Type B pancreatic cell (in vitro differentiated cells): ENCODE results near the gene IL18R1. TPM values are rescaled to one million over a fixed set of nuclear protein-coding genes. Genes with fewer than 3 reads are reported as not detected.

Experiments used
- DNase-seq: peaks from one replicate; pipeline ENCODE4 v3.0.0; 2021; ENCODE audit warnings: mixed read lengths; ENCODE audit not compliant: unreplicated experiment; ENCODE audit errors: extremely low spot score
- H3K27ac Mint-ChIP-seq: 2 replicates; pipeline ENCODE4 v1.8.0; 2021; ENCODE audit warnings: mild to moderate bottlenecking, mixed read lengths
- H3K27me3 Mint-ChIP-seq: 2 replicates; pipeline ENCODE4 v1.8.0; 2021; ENCODE audit warnings: mixed read lengths
- H3K36me3 Mint-ChIP-seq: 2 replicates; pipeline ENCODE4 v1.8.0; 2021; ENCODE audit warnings: mixed read lengths
- H3K4me1 Mint-ChIP-seq: one replicate; pipeline ENCODE4 v1.8.0; 2021; ENCODE audit warnings: mixed read lengths; ENCODE audit not compliant: unreplicated experiment
- H3K4me3 Mint-ChIP-seq: 2 replicates; pipeline ENCODE4 v1.8.0; 2021; ENCODE audit warnings: mild to moderate bottlenecking, mixed read lengths
- H3K9me3 Mint-ChIP-seq: 2 replicates; pipeline ENCODE4 v1.8.0; 2021; ENCODE audit warnings: mixed read lengths
- CTCF ChIP-seq: fragments of 200-600 bp; sonication (generic); conservative IDR thresholded peaks from 2 replicates; pipeline ENCODE4 v1.5.0; 2021; ENCODE audit warnings: antibody characterized with exemption, mild to moderate bottlenecking
- total RNA-seq: library from RNA; stranded (reverse); gene quantifications from 2 replicates; pipeline ENCODE4 v1.2.1, GENCODE V29; 2021; ENCODE audit warnings: low replicate concordance

Gene IL18R1
- total RNA-seq, 1 donor from 2014 or later: 5.8 TPM

- H3K4me3 Mint-ChIP-seq: no peak overlapping the region
- no peak overlapping the region for H3K27ac Mint-ChIP-seq
- H3K27me3 Mint-ChIP-seq: peaks cover 6% of the 10 kb centered on the region
- H3K9me3 Mint-ChIP-seq: no peaks in the 10 kb centered on the region
- no peaks in the 10 kb centered on the region for H3K4me1 Mint-ChIP-seq
- no peaks in the 10 kb centered on the region for H3K36me3 Mint-ChIP-seq
- no peak for TF ChIP-seq CTCF
- no peak for DNase-seq
Measured at GRCh38 chr2:102401456-102401855, 45.9 kb downstream of the IL18R1 start.

DNA sequence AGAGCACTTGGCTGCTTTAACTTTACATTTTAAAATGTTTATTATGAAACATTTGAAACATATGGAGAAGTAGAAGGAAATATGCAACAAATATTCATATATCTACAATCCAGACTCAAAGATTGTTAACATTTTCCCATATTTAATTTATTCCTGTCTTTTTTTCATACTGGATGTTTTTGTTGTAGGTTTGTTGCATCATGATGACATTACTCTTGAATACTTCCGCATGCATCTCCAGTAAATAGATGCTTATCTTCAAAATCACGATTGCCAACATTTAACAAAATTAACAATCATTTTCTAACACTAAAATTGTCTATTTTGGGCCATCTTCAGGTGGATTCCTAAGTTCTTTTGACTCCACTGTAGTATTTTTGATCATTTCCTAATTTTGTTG is 46.3 kb downstream of the IL18R1 start:
- H3K27ac Mint-ChIP-seq: no peak overlapping the region
- H3K9me3 Mint-ChIP-seq: no peaks in the 10 kb centered on the region
- H3K27me3 Mint-ChIP-seq: peaks cover 6% of the 10 kb centered on the region
- H3K36me3 Mint-ChIP-seq: no peaks in the 10 kb centered on the region
- no peak for TF ChIP-seq CTCF
- no peaks in the 10 kb centered on the region for H3K4me1 Mint-ChIP-seq
- no peak overlapping the region for H3K4me3 Mint-ChIP-seq
- no peak for DNase-seq

GRCh38 chr2:102410952-102411351 is 55.4 kb downstream of the IL18R1 start:
- Mint-ChIP-seq H3K4me3 (no peak overlapping the region), H3K4me1 (no peaks in the 10 kb centered on the region), H3K9me3 (no peaks in the 10 kb centered on the region), H3K36me3 (no peaks in the 10 kb centered on the region), H3K27ac (no peak overlapping the region), H3K27me3 (no peaks in the 10 kb centered on the region)
- TF ChIP-seq CTCF: no peak
- DNase-seq: no peak

DNA sequence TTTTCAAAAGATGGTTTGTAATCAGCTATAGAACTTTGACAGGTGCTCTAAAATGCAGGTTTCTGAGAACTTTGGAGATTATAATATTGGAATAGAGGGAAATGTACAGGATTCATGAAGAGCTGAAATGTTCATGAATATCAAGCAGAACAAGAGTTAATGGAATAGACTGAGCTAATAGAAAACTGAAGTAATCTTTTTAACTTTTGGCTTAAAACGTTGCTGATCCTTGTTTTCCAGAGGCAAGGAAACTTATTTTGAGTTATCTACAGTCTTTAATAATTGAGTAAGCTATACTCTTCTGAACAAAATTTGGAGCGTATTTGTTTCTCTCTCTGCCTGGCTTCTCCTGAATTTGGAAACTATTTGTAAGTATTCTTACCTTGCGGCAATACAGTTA is 56.6 kb downstream of the IL18R1 start:
- no peaks in the 10 kb centered on the region for H3K9me3 Mint-ChIP-seq
- H3K4me1 Mint-ChIP-seq: no peaks in the 10 kb centered on the region
- H3K27ac Mint-ChIP-seq: no peak overlapping the region
- H3K36me3 Mint-ChIP-seq: no peaks in the 10 kb centered on the region
- no peak for DNase-seq
- H3K27me3 Mint-ChIP-seq: peaks cover under 1% of the 10 kb centered on the region
- H3K4me3 Mint-ChIP-seq: no peak overlapping the region
- no peak for TF ChIP-seq CTCF

DNA sequence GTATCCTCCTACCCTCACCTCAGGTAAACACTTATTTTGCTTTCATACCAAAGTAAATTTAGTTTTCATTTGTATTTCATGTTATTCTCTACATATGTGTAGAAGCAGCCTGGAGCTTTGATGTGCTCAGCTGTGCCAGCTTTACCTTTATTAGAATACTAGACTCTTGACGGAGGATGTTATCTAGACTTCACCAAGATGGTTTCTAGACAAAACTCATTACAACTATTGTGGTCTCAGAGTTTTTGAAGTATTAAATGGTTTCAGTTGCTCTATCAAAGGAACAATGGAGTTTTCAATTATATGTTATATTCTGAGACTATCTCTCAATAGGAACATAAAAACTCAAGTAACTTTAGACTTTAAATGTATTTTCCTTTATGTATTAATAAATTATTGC is 62.4 kb downstream of the IL18R1 start:
- no peak for DNase-seq
- Mint-ChIP-seq H3K9me3 (no peaks in the 10 kb centered on the region), H3K27ac (no peak overlapping the region), H3K4me3 (no peak overlapping the region), H3K27me3 (peaks cover 30% of the 10 kb centered on the region), H3K4me1 (no peaks in the 10 kb centered on the region), H3K36me3 (no peaks in the 10 kb centered on the region)
- no peak for TF ChIP-seq CTCF

- no peak overlapping the region for H3K27ac Mint-ChIP-seq
- H3K9me3 Mint-ChIP-seq: no peaks in the 10 kb centered on the region
- no peaks in the 10 kb centered on the region for H3K4me1 Mint-ChIP-seq
- H3K4me3 Mint-ChIP-seq: no peak overlapping the region
- peaks cover 30% of the 10 kb centered on the region for H3K27me3 Mint-ChIP-seq
- DNase-seq: no peak
- TF ChIP-seq CTCF: no peak
- H3K36me3 Mint-ChIP-seq: no peaks in the 10 kb centered on the region
Measured at GRCh38 chr2:102418421-102418961, 62.9 kb downstream of the IL18R1 start.
